ENCODE results near the gene PGAM5.
"Not testable (repeated sequence)": the region's sequence is repeated elsewhere in the genome, so short reads cannot be mapped to it uniquely, and the experiment has no call there.

The PGAM5 gene

GRCh38 chr12:132736913-132737312 is 26.3 kb downstream of the PGAM5 start:
- no peak overlapping the region for H3K4me3 ChIP-seq (ENCODE audit: low read length)
- DNase-seq (ENCODE audit: low read depth, low spot score), result no peak

DNA sequence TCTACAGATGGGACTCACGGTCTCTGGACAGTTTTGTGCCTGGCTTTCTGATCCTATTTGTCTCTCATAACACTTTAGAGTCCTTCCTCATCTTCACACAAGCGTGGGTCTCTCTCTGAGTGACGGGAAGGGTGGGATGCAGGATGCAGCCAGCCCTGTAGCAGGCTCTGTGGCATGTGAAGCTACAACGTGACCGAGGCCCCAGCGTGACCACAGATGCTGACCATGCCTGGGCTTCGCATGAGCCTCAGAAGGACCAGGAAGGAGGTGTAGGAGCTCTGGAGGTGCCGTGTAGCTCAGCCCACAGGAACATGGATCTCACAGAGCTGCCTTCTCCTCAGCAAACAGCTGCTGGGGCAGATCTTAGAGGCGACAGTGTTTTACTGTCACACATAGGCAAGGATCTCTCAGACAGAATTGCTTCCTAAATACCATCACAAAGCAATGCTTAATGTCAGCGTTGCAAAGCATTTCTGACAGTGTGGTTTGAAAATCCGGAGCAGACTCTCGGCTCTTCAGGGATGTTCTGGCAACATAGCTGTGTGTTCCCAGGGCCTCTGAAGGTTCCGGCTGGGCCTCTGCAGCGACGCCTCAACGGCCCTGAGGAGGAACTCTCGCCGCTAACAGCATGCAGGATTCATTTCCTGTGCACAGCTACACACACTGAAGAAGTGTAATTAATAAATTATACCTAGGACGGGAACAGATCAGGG is 29.1 kb downstream of the PGAM5 start:
- H3K4me3 ChIP-seq (ENCODE audit: low read length), result no peak overlapping the region
- DNase-seq (ENCODE audit: low read depth, low spot score), result no peak

GRCh38 chr12:132740313-132740646 is 29.6 kb downstream of the PGAM5 start:
- no peak overlapping the region for H3K4me3 ChIP-seq (ENCODE audit: low read length)
- DNase-seq (ENCODE audit: low read depth, low spot score), result no peak

- DNase-seq (ENCODE audit: low read depth, low spot score), result no peak
- H3K4me3 ChIP-seq (ENCODE audit: low read length), result no peak overlapping the region
These were observed 30.0 kb downstream of the PGAM5 start for GRCh38 chr12:132740652-132741051.

DNA sequence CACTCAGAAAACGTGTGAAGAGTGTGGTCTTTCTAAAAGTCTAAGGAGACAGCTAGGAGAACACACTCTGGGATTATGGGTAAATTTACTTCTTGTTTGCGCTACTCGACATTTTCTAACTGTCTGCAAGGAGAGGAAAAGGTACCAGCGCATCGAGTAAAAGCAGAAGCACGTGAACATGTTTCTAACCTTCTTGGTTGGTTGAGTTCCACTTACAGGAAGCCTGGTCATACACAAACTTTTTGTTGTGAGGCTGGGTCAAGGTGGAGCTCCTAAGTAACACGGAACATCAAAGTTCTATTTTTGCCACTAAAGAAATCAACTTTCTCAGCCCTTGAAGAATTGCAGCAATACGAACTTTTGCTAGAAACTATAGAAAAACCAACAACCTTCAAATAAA is 31.0 kb downstream of the PGAM5 start:
- no peak overlapping the region for H3K4me3 ChIP-seq (ENCODE audit: low read length)
- DNase-seq (ENCODE audit: low read depth, low spot score), result no peak

GRCh38 chr12:132743831-132744230 is 33.2 kb downstream of the PGAM5 start:
- H3K4me3 ChIP-seq (ENCODE audit: low read length), result no peak overlapping the region
- DNase-seq (ENCODE audit: low read depth, low spot score), result no peak

- DNase-seq (ENCODE audit: low read depth, low spot score), result no peak
These were observed 36.0 kb downstream of the PGAM5 start for GRCh38 chr12:132746613-132747012.

GRCh38 chr12:132747395-132747794 is 36.8 kb downstream of the PGAM5 start:
- DNase-seq (ENCODE audit: low read depth, low spot score), result no peak
- H3K4me3 ChIP-seq (ENCODE audit: low read length), result no peak overlapping the region

More at GRCh38 chr12:132746613-132747012, 36.0 kb downstream of the PGAM5 start:
- no peak overlapping the region for H3K4me3 ChIP-seq (ENCODE audit: low read length)

DNA sequence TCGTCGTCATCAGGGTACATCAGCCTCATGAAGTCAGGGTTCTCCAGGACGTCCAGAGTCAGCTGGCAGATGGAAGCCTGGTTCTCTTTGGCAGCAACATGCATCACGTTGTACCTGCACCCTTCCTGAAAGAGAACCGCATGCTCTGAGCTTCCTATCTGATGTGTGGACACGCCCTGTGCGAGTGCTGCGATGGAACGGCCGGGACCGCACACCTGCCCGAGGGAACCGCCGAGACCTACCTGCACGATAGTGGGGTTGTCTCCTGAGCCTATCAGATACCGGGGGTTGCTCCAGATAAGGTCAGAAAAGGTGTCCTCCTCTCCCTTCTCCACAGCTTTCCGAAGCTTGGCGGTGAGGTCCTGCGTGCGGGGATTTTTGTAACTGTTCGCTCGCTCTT is 37.3 kb downstream of the PGAM5 start:
- no peak overlapping the region for H3K4me3 ChIP-seq (ENCODE audit: low read length)
- no peak for DNase-seq (ENCODE audit: low read depth, low spot score)

- no peak for DNase-seq (ENCODE audit: low read depth, low spot score)
- H3K4me3 ChIP-seq (ENCODE audit: low read length), result no peak overlapping the region
These were observed 37.7 kb downstream of the PGAM5 start for GRCh38 chr12:132748319-132748718.

DNA sequence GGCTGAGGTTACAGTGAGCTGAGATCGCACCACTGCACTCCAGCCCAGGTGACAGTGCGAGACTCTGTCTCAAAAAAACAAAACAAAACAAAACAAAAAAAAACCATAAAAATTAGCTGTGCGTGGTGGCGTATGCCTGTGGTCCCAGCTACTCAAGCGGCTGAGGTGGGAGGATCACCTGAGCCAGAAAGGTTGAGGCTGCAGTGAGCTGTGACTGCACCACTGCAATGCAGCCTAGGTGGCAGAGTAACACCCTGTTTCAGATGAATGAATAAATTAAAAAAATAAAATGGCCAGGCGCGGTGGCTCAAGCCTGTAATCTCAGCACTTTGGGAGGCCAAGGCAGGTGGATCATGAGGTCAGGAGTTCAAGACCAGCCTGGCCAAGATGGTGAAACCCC is 43.0 kb downstream of the PGAM5 start:
- H3K4me3 ChIP-seq (ENCODE audit: low read length); DNase-seq (ENCODE audit: low read depth, low spot score): not testable (repeated sequence)

GRCh38 chr12:132754160-132754932 is 43.7 kb downstream of the PGAM5 start:
- DNase-seq (ENCODE audit: low read depth, low spot score), result no peak
- no peak overlapping the region for H3K4me3 ChIP-seq (ENCODE audit: low read length)

- not testable (repeated sequence) for DNase-seq (ENCODE audit: low read depth, low spot score); H3K4me3 ChIP-seq (ENCODE audit: low read length)
These were observed 48.2 kb downstream of the PGAM5 start for GRCh38 chr12:132758825-132759224.

DNA sequence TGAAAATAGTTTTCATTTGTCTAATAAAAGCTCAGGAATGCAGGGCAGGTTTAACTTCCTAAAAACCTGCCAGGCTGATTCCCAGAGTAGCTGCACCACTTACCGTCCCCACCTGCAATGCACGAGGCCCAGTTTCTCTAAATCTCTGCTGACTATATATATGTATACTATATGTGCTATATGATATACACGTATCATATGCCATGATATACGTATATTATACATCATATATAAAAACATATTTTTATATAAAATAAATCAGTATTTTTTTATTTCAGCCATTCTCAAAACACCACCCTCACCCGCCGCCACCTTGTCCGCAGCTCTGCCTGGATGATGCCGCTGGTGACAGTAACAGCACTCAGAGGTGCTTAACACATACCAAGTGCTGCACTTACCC is 48.7 kb downstream of the PGAM5 start:
- H3K4me3 ChIP-seq (ENCODE audit: low read length), result no peak overlapping the region
- DNase-seq (ENCODE audit: low read depth, low spot score), result no peak

DNA sequence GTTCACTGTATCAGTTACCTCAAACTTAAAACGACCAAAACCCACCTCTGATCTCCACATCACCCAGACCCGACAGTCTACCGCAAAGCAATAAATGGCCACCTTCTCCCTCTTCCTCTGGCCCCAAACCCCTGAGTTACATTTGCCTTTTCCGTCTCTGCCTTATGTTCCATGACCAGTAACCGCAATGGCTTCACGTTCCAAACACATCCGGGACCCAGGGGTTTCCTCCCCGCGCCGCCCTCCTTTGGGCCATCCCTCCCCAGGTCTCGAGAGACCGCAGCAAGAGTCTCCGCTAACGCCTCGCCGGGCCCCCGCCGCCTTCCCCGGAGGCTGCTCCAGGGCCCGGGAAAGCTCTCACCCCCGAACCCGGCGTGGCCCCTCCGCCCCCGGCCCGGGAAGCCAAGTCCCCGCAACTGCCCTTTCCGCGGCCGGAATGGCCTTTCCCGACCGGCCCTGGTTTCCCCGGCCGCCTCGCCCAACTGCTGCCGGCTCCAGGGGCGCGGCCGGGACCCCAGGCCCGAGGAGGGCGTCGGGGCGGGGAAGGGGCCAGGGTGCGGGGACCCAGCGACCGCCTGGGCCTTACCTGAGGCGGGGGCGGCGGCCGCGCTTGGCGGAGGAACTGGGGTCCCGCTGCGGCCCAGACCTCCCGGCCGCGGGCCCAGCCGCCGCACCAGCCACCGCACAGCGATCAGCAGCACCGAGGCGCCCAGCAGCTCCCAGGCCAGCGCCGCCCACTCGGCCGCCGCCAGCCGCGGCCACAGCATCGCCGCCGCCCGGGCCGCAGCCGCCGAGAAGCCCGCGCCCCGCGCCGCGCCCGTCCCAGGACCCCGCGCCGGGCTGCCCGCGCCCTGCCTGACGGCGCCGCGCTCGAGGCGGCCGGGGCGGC is 50.6 kb downstream of the PGAM5 start, which contains the start of gene ANKLE2:
TSS of gene ANKLE2 (minus strand) at position 801 of the 889 bp plus-strand sequence. CDS start at position 767, 34 bp downstream.
- peak; percentile 54 for DNase-seq (ENCODE audit: low read depth, low spot score)

GRCh38 chr12:132761921-132762583 is 51.4 kb downstream of the PGAM5 start:
- peak overlapping the region; percentile 67 for H3K4me3 ChIP-seq (ENCODE audit: low read length)
- DNase-seq (ENCODE audit: low read depth, low spot score), result peak; percentile 65

More for the DNA sequence above, 50.6 kb downstream of the PGAM5 start, which contains the start of gene ANKLE2:
- H3K4me3 ChIP-seq (ENCODE audit: low read length), result peak within 1 kb of the TSS; percentile 68

DNA sequence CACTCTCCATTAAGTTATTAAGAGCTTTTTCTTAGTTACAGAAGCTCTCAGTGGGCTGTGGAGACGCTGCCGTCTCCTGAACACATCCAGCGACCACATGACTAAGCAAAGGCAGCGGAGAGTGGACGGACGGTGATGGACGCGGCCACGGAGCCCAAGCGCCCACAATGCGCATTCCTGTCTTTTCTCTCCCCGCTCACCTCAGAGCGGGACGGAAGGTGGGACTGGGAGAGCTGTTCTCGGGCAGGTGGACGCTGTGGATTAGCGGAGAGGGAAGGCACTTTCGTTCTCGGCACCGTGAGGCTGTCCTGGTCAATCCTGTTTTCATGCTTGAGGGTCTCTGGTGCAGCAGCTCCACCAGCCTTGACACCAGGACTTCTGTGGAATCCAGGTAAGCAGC is 53.6 kb downstream of the PGAM5 start:
- DNase-seq (ENCODE audit: low read depth, low spot score), result no peak
- H3K4me3 ChIP-seq (ENCODE audit: low read length), result no peak overlapping the region

GRCh38 chr12:132765361-132765760 is 54.7 kb downstream of the PGAM5 start:
- no peak for DNase-seq (ENCODE audit: low read depth, low spot score)
- no peak overlapping the region for H3K4me3 ChIP-seq (ENCODE audit: low read length)
